Trophoblast cell (in vitro differentiated cells and primary cell): ENCODE results near the gene PHOSPHO1.

Source experiments
- DNase-seq, 2 donors: peaks; one replicate each; pipeline ENCODE4 v3.0.0-alpha.2; 2016
- H2AFZ ChIP-seq: 2 replicates; pipeline ENCODE4 v1.6.1; 2013; ENCODE audit warnings: low read length, moderate library complexity, mild to moderate bottlenecking; ENCODE audit not compliant: insufficient read depth, poor library complexity
- H2AK5ac ChIP-seq: 2 replicates; pipeline ENCODE4 v1.6.1; 2013; ENCODE audit warnings: mild to moderate bottlenecking, low read length
- H2BK120ac ChIP-seq: 2 replicates; pipeline ENCODE4 v1.6.1; 2013; ENCODE audit warnings: low read length, mild to moderate bottlenecking, moderate library complexity; ENCODE audit not compliant: insufficient read depth, poor library complexity
- H2BK12ac ChIP-seq: 2 replicates; pipeline ENCODE4 v1.6.1; 2013; ENCODE audit warnings: mild to moderate bottlenecking, low read length, moderate library complexity
- H2BK5ac ChIP-seq: 2 replicates; pipeline ENCODE4 v1.6.1; 2013; ENCODE audit warnings: low read length, low read depth, moderate library complexity, mild to moderate bottlenecking; ENCODE audit not compliant: poor library complexity
- H3K14ac ChIP-seq: 2 replicates; pipeline ENCODE4 v1.6.1; 2013; ENCODE audit warnings: mild to moderate bottlenecking, low read length
- H3K18ac ChIP-seq: 2 replicates; pipeline ENCODE4 v1.6.1; 2013; ENCODE audit warnings: mild to moderate bottlenecking, low read length
- H3K23ac ChIP-seq: 2 replicates; pipeline ENCODE4 v1.6.1; 2013; ENCODE audit warnings: low read length
- H3K27ac ChIP-seq: 2 replicates; pipeline ENCODE4 v1.5.1; 2013; ENCODE audit warnings: low read depth, mild to moderate bottlenecking, inconsistent platforms, low read length, moderate library complexity
- H3K27me3 ChIP-seq: 2 replicates; pipeline ENCODE4 v1.6.1; 2013; ENCODE audit warnings: inconsistent platforms, mild to moderate bottlenecking, low read length, moderate library complexity; ENCODE audit not compliant: insufficient read depth
- H3K36me3 ChIP-seq, 2 experiments: 1 replicate in 1 of 2; 2 replicates in 1 of 2; pipeline ENCODE4 v1.6.1; 2013; ENCODE audit warnings: low read length in 2 of 2, mild to moderate bottlenecking in 2 of 2, moderate library complexity in 1 of 2; ENCODE audit not compliant: insufficient read depth in 2 of 2, control insufficient read depth in 1 of 2
- H3K4ac ChIP-seq: 2 replicates; pipeline ENCODE4 v1.6.1; 2013; ENCODE audit warnings: low read depth, mild to moderate bottlenecking, low read length, moderate library complexity
- H3K4me1 ChIP-seq, 2 experiments: 1 replicate in 1 of 2; 2 replicates in 1 of 2; pipeline ENCODE4 v1.6.1; 2013; ENCODE audit warnings: low read length in 2 of 2, mild to moderate bottlenecking in 2 of 2, moderate library complexity in 1 of 2; ENCODE audit not compliant: insufficient read depth in 2 of 2, control insufficient read depth in 1 of 2
- H3K4me2 ChIP-seq: 2 replicates; pipeline ENCODE4 v1.6.1; 2013; ENCODE audit warnings: inconsistent platforms, mild to moderate bottlenecking, low read length, moderate library complexity
- H3K4me3 ChIP-seq: 2 replicates; pipeline ENCODE4 v1.5.1; 2013; ENCODE audit warnings: mild to moderate bottlenecking, low read depth, low read length, inconsistent platforms
- H3K79me1 ChIP-seq: one replicate; pipeline ENCODE4 v1.6.1; 2013; ENCODE audit warnings: low read length
- H3K79me2 ChIP-seq: 2 replicates; pipeline ENCODE4 v1.6.1; 2013; ENCODE audit warnings: low read length, mild to moderate bottlenecking; ENCODE audit not compliant: control insufficient read depth, insufficient read depth, poor library complexity
- H3K9ac ChIP-seq: 2 replicates; pipeline ENCODE4 v1.6.1; 2013; ENCODE audit warnings: mild to moderate bottlenecking, low read length
- H3K9me3 ChIP-seq: 2 replicates; pipeline ENCODE4 v1.6.1; 2013; ENCODE audit warnings: low read depth, mild to moderate bottlenecking, control low read depth, inconsistent platforms, low read length; ENCODE audit not compliant: insufficient read depth
- H4K12ac ChIP-seq: 2 replicates; pipeline ENCODE4 v1.6.1; 2013; ENCODE audit warnings: low read depth, mild to moderate bottlenecking, low read length, moderate library complexity
- H4K8ac ChIP-seq: 2 replicates; pipeline ENCODE4 v1.6.1; 2013; ENCODE audit warnings: low read depth, mild to moderate bottlenecking, low read length, moderate library complexity
- H4K91ac ChIP-seq: one replicate; pipeline ENCODE4 v1.6.1; 2013; ENCODE audit warnings: low read depth, mild to moderate bottlenecking, low read length, moderate library complexity
- WGBS: extraction: QIAGEN DNeasy Blood & Tissue Kit; methylation state at CpG from one replicate; pipeline ENCODE4 v1.1.7; 2013; ENCODE audit warnings: missing lambda C conversion rate; ENCODE audit not compliant: insufficient read length, insufficient coverage; ENCODE audit errors: extremely low coverage; 5-methylcytosine and 5-hydroxymethylcytosine counted together

PHOSPHO1 gene

DNA sequence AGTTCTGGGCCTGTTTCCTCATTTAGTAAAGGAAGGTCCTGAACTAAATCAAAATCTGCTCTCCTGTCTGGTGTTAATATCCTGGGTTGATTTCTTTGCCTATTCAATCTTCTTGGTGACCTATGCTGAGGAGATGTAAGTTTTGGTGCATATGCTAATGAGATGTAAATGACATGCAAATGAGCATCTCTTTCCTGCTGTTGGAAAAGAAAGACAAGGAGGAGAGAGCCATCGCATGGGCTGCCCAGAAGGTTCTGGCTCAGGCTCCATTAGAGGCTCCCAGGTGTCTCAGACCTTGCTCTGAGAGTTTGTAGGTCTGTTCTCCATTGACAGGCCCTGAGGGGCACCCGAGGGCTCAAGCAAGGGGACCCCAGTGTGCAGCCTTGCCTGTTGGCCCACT, 16.7 kb downstream of the PHOSPHO1 start:
- no peak overlapping the region for H3K23ac ChIP-seq
- no peaks in the 10 kb centered on the region for H3K27me3 ChIP-seq
- no peak overlapping the region for H3K27ac ChIP-seq
- WGBS = no CpG with 5 or more reads among the region's 2 CpGs
- H4K91ac ChIP-seq = no peak overlapping the region
- H3K9me3 ChIP-seq = no peaks in the 10 kb centered on the region
- no peaks in the 10 kb centered on the region for H3K79me2 ChIP-seq
- H2AFZ ChIP-seq = no peak overlapping the region
- no peaks in the 10 kb centered on the region for H3K79me1 ChIP-seq
- H3K4me3 ChIP-seq = no peak overlapping the region
- H4K8ac ChIP-seq = no peak overlapping the region
- DNase-seq = no peak
- H2BK12ac ChIP-seq = no peak overlapping the region
- H3K9ac ChIP-seq = no peak overlapping the region
- H3K36me3 ChIP-seq = no peaks in the 10 kb centered on the region
- no peak overlapping the region for H2BK5ac ChIP-seq
- H3K4me1 ChIP-seq = peaks cover 3 to 6% of the 10 kb centered on the region in 2 experiments
- H3K18ac ChIP-seq = no peak overlapping the region
- H3K4ac ChIP-seq = no peak overlapping the region
- H2BK120ac ChIP-seq = no peak overlapping the region
- H4K12ac ChIP-seq = no peak overlapping the region
- H3K14ac ChIP-seq = no peak overlapping the region
- H2AK5ac ChIP-seq = no peak overlapping the region
- no peak overlapping the region for H3K4me2 ChIP-seq

GRCh38 chr17:49213399-49213798, 17.2 kb downstream of the PHOSPHO1 start:
- H2BK5ac ChIP-seq = no peak overlapping the region
- H3K79me2 ChIP-seq = no peaks in the 10 kb centered on the region
- no peaks in the 10 kb centered on the region for H3K79me1 ChIP-seq
- H4K8ac ChIP-seq = no peak overlapping the region
- H3K4me1 ChIP-seq = peaks cover 3 to 6% of the 10 kb centered on the region in 2 experiments
- WGBS = no CpG with 5 or more reads among the region's 5 CpGs
- no peak overlapping the region for H2BK120ac ChIP-seq
- no peak overlapping the region for H2AK5ac ChIP-seq
- no peak overlapping the region for H2AFZ ChIP-seq
- H4K91ac ChIP-seq = no peak overlapping the region
- no peak overlapping the region for H3K9ac ChIP-seq
- H3K36me3 ChIP-seq = no peaks in the 10 kb centered on the region
- H3K27me3 ChIP-seq = no peaks in the 10 kb centered on the region
- H3K9me3 ChIP-seq = no peaks in the 10 kb centered on the region
- H3K18ac ChIP-seq = no peak overlapping the region
- H2BK12ac ChIP-seq = no peak overlapping the region
- H3K27ac ChIP-seq = no peak overlapping the region
- H3K4me3 ChIP-seq = no peak overlapping the region
- DNase-seq = no peak
- H4K12ac ChIP-seq = no peak overlapping the region
- H3K23ac ChIP-seq = no peak overlapping the region
- no peak overlapping the region for H3K14ac ChIP-seq
- H3K4ac ChIP-seq = no peak overlapping the region
- H3K4me2 ChIP-seq = no peak overlapping the region

DNA sequence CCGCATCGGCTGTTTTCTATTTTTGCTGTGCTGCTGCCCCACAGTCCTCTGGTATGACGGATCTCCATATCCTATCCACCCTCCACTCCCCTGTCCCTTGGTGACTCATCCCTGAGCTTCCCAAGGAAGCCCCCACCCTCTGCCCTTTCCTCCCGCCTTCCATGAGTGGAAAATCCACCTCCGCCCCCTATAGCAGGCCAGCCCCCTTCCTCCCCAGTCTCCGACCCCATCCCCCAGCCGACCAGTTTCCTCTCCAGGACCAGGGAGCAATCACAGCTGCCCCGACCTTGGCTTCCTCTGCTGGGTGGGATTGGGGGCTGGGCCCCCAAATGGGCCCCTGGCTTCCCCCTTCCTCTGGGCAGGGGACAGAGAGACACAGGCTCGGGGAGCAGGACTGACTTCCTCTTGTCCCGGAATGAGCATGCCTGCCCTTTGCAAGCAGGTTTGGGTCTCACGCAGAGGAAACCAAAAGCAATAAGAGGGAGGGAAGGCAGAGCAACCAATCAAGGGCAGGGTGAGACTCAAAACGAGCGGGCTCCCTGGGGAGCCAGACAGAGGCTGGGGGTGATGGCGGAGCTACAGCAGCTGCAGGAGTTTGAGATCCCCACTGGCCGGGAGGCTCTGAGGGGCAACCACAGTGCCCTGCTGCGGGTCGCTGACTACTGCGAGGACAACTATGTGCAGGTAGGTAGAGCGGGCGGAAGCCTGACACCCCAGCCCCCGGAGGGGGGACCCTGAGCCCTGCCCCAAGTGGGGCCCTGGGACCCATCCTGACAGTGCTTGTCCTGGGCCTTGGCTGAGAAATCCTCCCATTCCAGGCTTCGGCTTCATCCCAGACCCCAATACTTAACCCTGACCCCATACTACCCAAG, 20.2 kb downstream of the PHOSPHO1 start, which contains the start of the genes ABI3 and GNGT2:
ABI3 (plus strand) TSS at position 550 of the 872 bp plus-strand sequence; CDS start at position 568, 18 bp downstream.
GNGT2 (minus strand) TSS at position 417 of the 872 bp plus-strand sequence. CDS start 3,152 bp downstream, outside the sequence.
- Histone ChIP-seq H3K27ac (no peak within 1 kb of the TSS), H2BK5ac (no peak within 1 kb of the TSS), H2AK5ac (no peak within 1 kb of the TSS), H3K14ac (no peak within 1 kb of the TSS), H3K79me2 (no peaks in the 10 kb centered on the region), H3K4me1 (peaks cover 3 to 6% of the 10 kb centered on the region in 2 experiments), H3K9me3 (no peaks in the 10 kb centered on the region), H3K27me3 (no peaks in the 10 kb centered on the region), H3K23ac (no peak within 1 kb of the TSS), H2BK120ac (no peak within 1 kb of the TSS), H3K4ac (no peak within 1 kb of the TSS), H2BK12ac (no peak within 1 kb of the TSS), H3K4me3 (no peak within 1 kb of the TSS), H3K79me1 (no peaks in the 10 kb centered on the region), H4K8ac (no peak within 1 kb of the TSS), H3K4me2 (no peak within 1 kb of the TSS), H4K91ac (no peak within 1 kb of the TSS), H4K12ac (no peak within 1 kb of the TSS), H3K9ac (no peak within 1 kb of the TSS), H2AFZ (no peak within 1 kb of the TSS), H3K36me3 (no peaks in the 10 kb centered on the region), H3K18ac (no peak within 1 kb of the TSS)
- WGBS = no CpG with 5 or more reads among the region's 22 CpGs
- DNase-seq = peak in 1 of 2 donors; percentile 5

DNA sequence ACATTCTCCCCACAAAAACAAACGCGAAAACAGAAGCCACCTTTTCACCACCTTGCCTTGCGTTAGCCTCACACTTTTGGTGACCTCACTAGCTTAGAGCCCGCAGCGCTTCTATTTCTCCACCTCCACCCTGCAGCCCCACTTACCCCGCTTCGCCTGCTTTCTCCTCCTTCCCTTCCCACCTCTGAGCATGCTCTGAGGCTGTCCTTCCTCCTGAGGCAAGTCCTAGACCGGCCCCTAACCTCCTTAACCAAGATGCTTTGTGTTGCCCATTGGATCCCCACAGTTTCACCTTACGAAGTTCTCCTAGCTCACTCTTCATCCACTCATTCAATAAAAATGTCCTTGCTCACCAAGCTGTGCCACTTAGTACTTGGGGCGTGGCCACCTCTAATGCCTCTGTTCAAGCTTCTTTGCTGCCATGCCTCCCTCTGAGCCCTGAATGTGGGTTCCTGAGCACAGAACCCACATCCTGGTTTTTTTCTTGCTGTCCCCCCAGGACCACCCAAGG, 21.5 kb downstream of the PHOSPHO1 start:
- H3K27ac ChIP-seq = no peak overlapping the region
- no peak overlapping the region for H2AFZ ChIP-seq
- H3K79me2 ChIP-seq = no peaks in the 10 kb centered on the region
- H3K27me3 ChIP-seq = no peaks in the 10 kb centered on the region
- no CpG with 5 or more reads among the region's 10 CpGs for WGBS
- no peak overlapping the region for H2BK5ac ChIP-seq
- no peaks in the 10 kb centered on the region for H3K79me1 ChIP-seq
- no peak overlapping the region for H3K4ac ChIP-seq
- H4K12ac ChIP-seq = no peak overlapping the region
- no peak for DNase-seq
- H3K36me3 ChIP-seq = no peaks in the 10 kb centered on the region
- no peaks in the 10 kb centered on the region for H3K9me3 ChIP-seq
- H4K8ac ChIP-seq = no peak overlapping the region
- H3K14ac ChIP-seq = no peak overlapping the region
- no peak overlapping the region for H3K9ac ChIP-seq
- no peak overlapping the region for H3K23ac ChIP-seq
- H3K18ac ChIP-seq = no peak overlapping the region
- H2AK5ac ChIP-seq = no peak overlapping the region
- no peak overlapping the region for H2BK12ac ChIP-seq
- no peak overlapping the region for H2BK120ac ChIP-seq
- no peak overlapping the region for H3K4me2 ChIP-seq
- no peak overlapping the region for H3K4me3 ChIP-seq
- no peak overlapping the region for H4K91ac ChIP-seq
- peaks cover 3 to 6% of the 10 kb centered on the region in 2 experiments for H3K4me1 ChIP-seq
